Left ventricle myocardium inferior (tissue), 1 donor: ENCODE measurements around the gene IL17RA. TPM values are rescaled to one million over a fixed set of nuclear protein-coding genes. Genes with fewer than 3 reads are reported as not detected.
A peak's percentile ranks its signal among the peaks of the same experiment; 100 is the strongest.

Experiments
- DNase-seq: peaks from one replicate; pipeline ENCODE4 v3.0.0-alpha.2; 2020
- H3K27ac ChIP-seq: fragments of 200-600 bp; replicated peaks from 2 replicates; pipeline ENCODE4 v1.8.0; 2021
- H3K27me3 ChIP-seq: fragments of 200-600 bp; 2 replicates; pipeline ENCODE4 v1.8.0; 2021; ENCODE audit warnings: low read depth
- H3K36me3 ChIP-seq: fragments of 200-600 bp; 2 replicates; pipeline ENCODE4 v1.8.0; 2021
- H3K4me1 ChIP-seq: fragments of 200-600 bp; 2 replicates; pipeline ENCODE4 v1.8.0; 2021
- H3K4me3 ChIP-seq: fragments of 200-600 bp; 2 replicates; pipeline ENCODE4 v1.8.0; 2021; ENCODE audit warnings: mild to moderate bottlenecking, moderate library complexity
- H3K9me3 ChIP-seq: fragments of 200-600 bp; replicated peaks from 2 replicates; pipeline ENCODE4 v1.8.0; 2021
- intact Hi-C: fragments of 100-400 bp; cut with micrococcal nuclease; formaldehyde crosslinking; loops from one replicate; pipeline ENCODE4 v1.11.0; 2022
- total RNA-seq: library from RNA; stranded (reverse); fragmentation: NEBNext Ultra II Directional; extraction: Animal tissue kit (Norgen Biotek cat#: 25700); gene quantifications from one replicate; pipeline ENCODE4 v1.2.1, GENCODE V29; 2021
- TF ChIP-seq, protein P1 (sequence below): fragments of 200-600 bp; IDR thresholded peaks from 2 replicates; pipeline ENCODE4 v1.8.0; 2021; ENCODE audit warnings: antibody characterized with exemption, mild to moderate bottlenecking, borderline replicate concordance
- donor health status: DM: no; HTN: yes; CAD: no; lungs with severe emphysema.

The IL17RA gene
- total RNA-seq, 1 donor from 2014 or later = 7.6 TPM

DNA sequence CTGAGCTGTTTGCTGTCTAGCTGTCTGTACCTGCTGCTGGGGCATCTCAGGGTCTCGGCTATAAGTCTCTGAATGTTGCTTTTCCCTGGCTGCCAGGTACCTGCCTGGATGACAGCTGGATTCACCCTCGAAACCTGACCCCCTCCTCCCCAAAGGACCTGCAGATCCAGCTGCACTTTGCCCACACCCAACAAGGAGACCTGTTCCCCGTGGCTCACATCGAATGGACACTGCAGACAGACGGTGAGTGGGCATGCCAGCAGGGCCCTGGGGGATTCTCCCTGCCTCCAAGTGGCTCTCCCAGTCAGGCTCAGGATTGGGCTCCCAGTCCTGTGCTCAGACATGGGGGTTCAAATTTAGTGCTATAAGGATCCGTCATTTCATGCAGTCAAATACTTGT, 12.9 kb downstream of the IL17RA start:
- intact Hi-C loops = loop anchor here (10.0 kb wide), 1 partner anchor 47 kb away; no protein-coding TSS in a partner anchor
- H3K27ac ChIP-seq = peak overlapping the region; percentile 24
- H3K4me1 ChIP-seq = no peaks in the 10 kb centered on the region

DNA sequence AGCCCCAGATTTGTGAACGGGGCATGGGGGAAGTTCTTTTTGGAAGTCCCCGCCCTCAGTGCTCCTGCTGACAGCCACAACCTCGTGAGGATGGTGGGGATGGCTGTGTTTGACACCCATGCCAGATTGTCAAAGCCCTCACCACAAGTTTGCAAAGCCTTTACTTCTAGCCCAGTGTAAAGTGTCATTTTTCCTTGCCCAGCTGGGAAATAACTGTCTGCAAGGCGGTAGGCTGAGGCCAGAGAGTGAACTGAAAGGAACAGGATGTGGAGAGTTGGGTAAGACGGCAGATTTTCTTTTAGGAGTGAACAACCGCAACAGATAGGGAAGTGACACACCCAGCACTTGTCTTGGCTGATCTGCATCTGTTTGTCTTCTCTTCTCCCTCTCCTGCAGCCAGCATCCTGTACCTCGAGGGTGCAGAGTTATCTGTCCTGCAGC, 13.6 kb downstream of the IL17RA start:
- Histone ChIP-seq H3K27me3 (no peaks in the 10 kb centered on the region), H3K9me3 (no peaks in the 10 kb centered on the region), H3K27ac (no peak overlapping the region), H3K36me3 (peaks cover 65% of the 10 kb centered on the region), H3K4me1 (no peaks in the 10 kb centered on the region), H3K4me3 (no peak overlapping the region)
- intact Hi-C loops = loop anchor here (10.0 kb wide), 1 partner anchor 46 kb away; no protein-coding TSS in a partner anchor
- TF ChIP-seq, protein P1, sequence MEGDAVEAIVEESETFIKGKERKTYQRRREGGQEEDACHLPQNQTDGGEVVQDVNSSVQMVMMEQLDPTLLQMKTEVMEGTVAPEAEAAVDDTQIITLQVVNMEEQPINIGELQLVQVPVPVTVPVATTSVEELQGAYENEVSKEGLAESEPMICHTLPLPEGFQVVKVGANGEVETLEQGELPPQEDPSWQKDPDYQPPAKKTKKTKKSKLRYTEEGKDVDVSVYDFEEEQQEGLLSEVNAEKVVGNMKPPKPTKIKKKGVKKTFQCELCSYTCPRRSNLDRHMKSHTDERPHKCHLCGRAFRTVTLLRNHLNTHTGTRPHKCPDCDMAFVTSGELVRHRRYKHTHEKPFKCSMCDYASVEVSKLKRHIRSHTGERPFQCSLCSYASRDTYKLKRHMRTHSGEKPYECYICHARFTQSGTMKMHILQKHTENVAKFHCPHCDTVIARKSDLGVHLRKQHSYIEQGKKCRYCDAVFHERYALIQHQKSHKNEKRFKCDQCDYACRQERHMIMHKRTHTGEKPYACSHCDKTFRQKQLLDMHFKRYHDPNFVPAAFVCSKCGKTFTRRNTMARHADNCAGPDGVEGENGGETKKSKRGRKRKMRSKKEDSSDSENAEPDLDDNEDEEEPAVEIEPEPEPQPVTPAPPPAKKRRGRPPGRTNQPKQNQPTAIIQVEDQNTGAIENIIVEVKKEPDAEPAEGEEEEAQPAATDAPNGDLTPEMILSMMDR = no peak
- no peak for DNase-seq

More for the DNA sequence above, 12.9 kb downstream of the IL17RA start:
- no peak for DNase-seq
- H3K36me3 ChIP-seq = peaks cover 58% of the 10 kb centered on the region
- H3K27me3 ChIP-seq = no peaks in the 10 kb centered on the region
- H3K4me3 ChIP-seq = no peak overlapping the region
- TF ChIP-seq, protein P1 = no peak
- H3K9me3 ChIP-seq = no peaks in the 10 kb centered on the region

DNA sequence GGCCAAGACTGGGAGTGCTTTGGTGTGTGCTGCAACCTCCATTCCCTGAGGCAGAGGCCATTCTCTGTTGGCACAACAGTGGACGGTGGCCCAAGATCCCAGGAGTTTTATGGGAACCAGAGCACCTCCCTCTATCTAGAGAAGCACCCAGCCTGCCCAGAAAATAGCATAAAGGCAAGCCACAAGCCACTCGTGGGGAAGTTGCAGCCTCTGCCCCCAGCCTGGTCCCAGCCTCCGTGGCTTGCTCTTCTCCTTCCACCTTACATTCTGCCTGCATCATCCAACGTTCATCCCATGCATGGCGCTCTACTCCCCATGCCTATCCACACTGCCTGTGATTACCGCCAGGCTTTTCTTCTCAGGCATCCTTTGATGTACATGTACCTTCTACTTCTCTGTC, 15.8 kb downstream of the IL17RA start:
- Histone ChIP-seq H3K36me3 (peaks cover 79% of the 10 kb centered on the region), H3K4me1 (no peaks in the 10 kb centered on the region), H3K4me3 (no peak overlapping the region), H3K27ac (no peak overlapping the region), H3K9me3 (no peaks in the 10 kb centered on the region), H3K27me3 (no peaks in the 10 kb centered on the region)
- no peak for DNase-seq
- intact Hi-C loops = no loop called here
- TF ChIP-seq, protein P1 = no peak

DNA sequence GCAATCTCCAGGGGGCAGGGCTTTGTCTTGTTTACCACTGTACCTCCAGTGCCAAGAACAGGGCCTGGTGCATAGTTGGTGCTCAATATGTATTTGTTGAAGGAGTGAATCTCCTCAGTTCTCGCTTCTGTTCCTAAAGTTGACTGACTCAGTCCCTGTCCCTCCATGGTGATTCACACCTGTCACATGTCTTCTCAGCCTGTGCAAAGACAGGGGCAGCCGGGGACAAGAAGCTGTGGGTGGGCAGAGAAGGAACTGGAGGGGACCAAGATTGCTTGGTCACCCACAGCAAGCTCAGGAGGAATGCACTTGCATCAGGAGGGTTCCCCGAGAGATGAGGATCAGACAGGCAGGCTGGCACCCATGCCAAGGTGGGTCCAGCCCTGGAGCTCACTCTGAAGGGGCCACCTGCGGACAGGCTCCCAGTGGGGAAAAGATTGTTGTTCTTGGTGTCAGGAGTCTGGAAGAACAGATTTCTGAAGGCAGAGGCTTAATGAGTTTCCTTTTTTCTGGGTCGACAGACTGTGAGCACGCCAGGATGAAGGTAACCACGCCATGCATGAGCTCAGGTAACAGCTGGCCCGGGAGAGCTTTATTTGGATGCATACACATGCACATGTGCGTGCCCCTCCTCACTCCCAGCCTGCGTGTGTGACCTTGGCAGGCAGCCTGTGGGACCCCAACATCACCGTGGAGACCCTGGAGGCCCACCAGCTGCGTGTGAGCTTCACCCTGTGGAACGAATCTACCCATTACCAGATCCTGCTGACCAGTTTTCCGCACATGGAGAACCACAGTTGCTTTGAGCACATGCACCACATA, 16.9 kb downstream of the IL17RA start:
- TF ChIP-seq, protein P1 = no peak

DNA sequence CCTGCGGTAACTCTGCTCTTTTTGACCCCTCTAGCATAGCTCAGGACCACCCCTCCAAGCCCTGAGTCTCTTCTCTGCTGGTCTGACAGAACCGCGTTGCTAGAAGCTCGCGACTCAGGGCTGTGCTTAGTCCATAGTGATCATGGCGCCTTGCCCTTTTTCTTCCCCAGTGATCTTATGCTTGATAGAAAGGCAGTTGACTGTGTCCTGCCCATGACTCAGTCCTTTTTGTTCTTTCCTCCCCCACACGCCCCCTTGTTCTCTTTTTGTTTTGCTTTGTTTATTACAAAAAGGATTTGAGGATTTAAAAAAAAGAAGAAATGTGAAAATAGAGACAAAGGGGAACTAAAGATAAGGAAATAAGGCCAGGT, 17.5 kb downstream of the IL17RA start:
- no peak overlapping the region for H3K27ac ChIP-seq

More for the DNA sequence above, 16.9 kb downstream of the IL17RA start:
- no peaks in the 10 kb centered on the region for H3K4me1 ChIP-seq
- no peaks in the 10 kb centered on the region for H3K9me3 ChIP-seq
- H3K36me3 ChIP-seq = peaks cover 79% of the 10 kb centered on the region
- H3K27ac ChIP-seq = no peak overlapping the region
- H3K27me3 ChIP-seq = no peaks in the 10 kb centered on the region
- H3K4me3 ChIP-seq = no peak overlapping the region
- DNase-seq = no peak
- intact Hi-C loops = no loop called here

More for the DNA sequence above, 17.5 kb downstream of the IL17RA start:
- intact Hi-C loops = no loop called here
- H3K4me3 ChIP-seq = no peak overlapping the region
- TF ChIP-seq, protein P1 = no peak
- DNase-seq = no peak
- H3K36me3 ChIP-seq = peaks cover 79% of the 10 kb centered on the region
- no peaks in the 10 kb centered on the region for H3K9me3 ChIP-seq
- no peaks in the 10 kb centered on the region for H3K27me3 ChIP-seq
- H3K4me1 ChIP-seq = no peaks in the 10 kb centered on the region
